NCI-H2171 treated with DMSO at 0.1 percent for 48 hours (cell line): Measurements from ENCODE around the gene CLEC16A.

Source experiments
- DNase-seq: peaks from one replicate; lab custom pipeline; 2025; lab: John Stamatoyannopoulos, UW

The CLEC16A gene

GRCh38 chr16:11038777-11039176, 94.4 kb downstream of the CLEC16A start:
- DNase-seq = no peak

- no peak for DNase-seq
Observed at GRCh38 chr16:11039726-11040125, 95.4 kb downstream of the CLEC16A start.

DNA sequence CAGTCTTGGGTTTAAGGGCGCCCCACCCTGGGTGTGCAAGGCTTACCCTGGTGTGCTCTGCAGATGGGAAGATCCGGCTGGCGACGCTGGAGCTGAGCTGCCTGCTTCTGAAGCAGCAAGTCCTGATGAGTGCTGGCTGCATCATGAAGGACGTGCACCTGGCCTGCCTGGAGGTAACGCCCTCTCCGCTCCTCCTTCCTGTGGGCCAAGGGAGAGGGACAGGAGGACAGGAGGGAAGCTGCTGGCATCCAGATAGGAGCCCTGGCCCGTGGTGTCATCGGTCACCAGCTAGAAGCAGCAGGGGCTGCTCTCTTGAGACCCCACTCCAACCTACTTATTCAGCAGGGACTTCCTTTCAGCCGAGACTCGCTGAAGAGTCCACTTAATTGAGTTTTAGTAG, 97.8 kb downstream of the CLEC16A start:
- no peak for DNase-seq

DNA sequence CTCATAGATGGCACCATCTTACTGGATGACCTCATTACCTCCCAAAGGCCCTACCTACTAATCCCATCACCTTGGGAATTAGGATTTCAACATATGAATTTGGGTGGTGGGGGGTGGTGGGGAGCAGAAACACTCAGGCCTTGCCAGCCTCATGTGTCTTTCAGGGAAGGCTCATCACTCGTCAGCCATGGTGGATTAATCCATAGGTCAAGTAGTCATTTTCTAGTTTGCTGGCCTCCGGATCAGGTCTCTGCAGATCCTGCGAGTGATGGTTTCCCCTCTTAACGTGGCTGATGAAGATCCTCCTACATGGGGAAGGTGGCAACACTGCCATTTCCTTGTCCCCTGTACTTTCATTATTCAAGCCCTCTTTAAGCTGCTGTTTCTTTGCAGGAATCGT, 101.1 kb downstream of the CLEC16A start:
- DNase-seq = no peak

DNA sequence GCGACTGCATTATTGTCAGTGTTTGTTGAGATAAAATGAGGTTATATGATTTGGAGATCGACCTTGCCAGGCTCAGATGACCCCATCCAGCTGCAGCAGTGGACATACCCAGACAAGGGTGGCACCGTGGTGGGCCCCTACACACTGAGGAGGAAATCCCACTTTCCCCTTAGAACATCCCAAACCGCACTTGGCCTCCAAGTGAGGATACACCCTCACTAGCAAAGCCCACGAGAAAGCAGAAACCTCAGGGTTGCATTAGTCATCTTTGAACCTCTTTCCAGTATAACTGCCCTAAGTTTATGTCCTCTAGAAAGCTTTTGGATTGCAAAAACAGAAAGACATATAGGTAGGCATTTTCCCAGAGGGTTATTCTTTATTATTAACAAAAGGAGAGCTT, 101.5 kb downstream of the CLEC16A start:
- DNase-seq = no peak

- DNase-seq = peak; percentile 57
Observed at GRCh38 chr16:11046382-11046931, 102.1 kb downstream of the CLEC16A start.

- peak; percentile 90 for DNase-seq
Observed at GRCh38 chr16:11047057-11047456, 102.7 kb downstream of the CLEC16A start.

- DNase-seq = peak; percentile 74
Observed at GRCh38 chr16:11047939-11048800, 103.8 kb downstream of the CLEC16A start.

GRCh38 chr16:11049396-11050059, 105.2 kb downstream of the CLEC16A start:
- no peak for DNase-seq

DNA sequence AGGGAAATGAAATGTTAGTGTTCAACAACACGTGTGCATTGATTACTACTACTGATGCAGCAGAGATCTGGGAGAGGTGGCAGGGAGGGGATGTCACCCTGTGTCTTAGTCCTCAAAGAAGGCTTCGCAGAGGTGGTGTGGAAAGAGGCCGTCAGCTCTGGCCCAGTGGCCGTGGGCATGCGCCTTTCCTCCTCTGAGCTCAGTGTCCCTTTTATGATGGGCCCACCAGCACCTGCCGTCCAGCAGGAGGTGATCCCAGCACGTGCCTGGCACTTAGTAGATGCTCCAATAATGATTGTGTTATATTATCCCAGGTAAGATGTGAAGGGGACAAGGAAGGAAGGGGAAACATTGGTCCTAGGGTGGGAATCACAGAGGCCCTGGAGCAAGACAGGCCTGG, 106.2 kb downstream of the CLEC16A start:
- DNase-seq = no peak

- peak; percentile 38 for DNase-seq
Observed at GRCh38 chr16:11050944-11051343, 106.6 kb downstream of the CLEC16A start.

DNA sequence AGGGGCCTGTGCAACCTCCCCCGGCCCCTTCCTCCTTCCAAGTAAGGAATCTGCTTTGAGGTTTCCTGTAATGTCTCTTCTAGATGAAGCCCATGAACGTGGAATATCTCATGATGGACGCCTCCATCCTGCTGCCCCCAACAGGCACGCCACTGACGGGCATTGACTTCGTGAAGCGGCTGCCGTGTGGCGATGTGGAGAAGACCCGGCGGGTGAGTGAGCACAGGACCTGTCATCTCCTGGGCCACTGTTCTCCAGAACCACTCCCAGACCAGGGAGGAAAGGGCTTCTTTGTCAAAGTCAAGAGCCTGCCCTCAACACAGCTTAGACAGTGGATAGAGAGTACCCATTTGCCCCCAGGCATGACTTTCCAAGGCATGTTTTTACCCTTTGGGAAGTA, 107.1 kb downstream of the CLEC16A start:
- DNase-seq = no peak

- no peak for DNase-seq
Observed at GRCh38 chr16:11051879-11052808, 107.8 kb downstream of the CLEC16A start.

DNA sequence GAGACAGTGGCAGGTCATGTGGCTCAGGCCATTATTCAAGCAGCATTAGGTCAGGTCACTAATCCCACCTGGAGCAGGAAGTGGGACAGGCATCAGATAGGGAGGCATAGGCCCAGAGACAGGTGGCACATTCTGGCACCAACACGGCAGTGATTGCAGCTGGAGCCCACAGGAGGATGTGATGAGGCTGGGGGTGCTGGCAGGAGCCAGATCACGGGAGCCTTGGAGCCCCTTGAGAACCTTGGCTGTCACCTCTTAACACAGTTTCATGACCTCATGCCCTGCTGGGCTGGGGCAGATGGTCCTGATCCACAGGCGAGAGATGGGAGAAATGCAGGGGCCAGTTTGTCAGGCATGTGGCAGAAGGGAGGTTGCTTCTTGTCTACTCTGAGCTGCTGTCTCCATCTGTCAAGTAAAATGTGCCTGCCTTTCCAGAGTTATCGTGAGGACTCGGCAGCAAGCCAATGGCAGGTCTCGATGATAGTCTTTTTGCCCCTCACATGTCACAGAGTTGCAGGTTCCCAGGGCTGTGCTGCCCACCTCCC, 109.6 kb downstream of the CLEC16A start:
- DNase-seq = peak; percentile 97

- DNase-seq = no peak
Observed at GRCh38 chr16:11056090-11056992, 112.0 kb downstream of the CLEC16A start.

DNA sequence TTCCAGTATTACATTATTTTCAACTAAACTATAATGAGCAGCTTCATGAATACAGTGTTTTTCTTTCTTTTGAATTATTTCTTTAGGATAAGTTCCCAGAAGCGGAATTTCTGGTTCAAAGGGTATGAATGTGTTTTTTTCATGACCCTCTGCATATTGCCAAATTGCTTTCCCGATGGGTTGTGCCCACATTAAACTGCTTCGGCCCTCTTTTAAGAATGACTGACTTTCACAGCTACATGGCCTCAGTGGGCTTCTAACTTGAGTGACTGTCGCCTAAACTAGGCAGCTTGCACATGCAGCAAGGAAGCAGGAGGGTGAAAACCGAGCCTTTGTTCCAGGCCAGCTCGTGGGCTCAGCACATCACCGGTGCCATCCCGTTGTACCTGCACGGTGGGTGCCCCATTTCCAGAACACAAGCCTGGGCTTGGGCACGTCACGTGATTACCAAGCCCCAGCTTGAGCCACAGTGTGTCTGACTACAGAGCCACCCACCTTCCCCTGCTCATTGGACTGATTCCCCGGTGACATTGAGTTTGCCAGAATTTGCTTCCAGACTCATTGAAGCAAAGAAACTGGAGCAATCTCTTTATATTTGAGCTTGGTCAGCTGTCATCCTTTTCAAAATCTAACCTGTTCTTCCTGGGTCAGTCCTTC, 112.8 kb downstream of the CLEC16A start:
- DNase-seq = peak; percentile 83

DNA sequence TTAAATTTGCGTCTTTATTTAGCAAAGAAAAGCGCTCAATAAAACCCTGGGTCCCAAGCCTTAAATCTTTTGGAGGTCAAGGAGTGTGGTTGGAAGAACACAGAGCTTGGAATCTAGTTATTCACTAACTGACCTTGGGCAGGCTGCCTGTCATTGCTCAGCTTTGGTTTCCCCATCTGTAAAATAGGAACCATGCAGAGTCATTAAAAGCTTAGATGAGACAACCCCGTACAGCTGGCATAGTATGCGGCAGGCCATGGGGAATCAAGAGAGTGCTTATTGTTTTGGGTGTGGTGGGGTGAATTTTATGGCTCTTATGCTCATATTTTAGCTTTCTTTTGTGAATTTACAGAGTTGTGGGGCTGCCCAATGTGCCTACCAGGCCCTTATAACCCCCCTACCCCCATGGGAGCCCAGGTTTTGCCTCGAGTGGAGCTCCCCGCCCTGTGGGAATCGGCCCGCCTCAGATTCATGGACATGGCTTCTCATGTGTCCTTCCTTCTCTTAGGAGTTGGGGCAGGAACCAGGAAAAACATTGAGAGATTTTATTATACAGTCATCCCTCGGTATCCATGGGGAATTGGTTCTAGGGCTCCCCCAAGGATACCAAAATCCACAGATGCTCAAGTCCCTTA, 113.5 kb downstream of the CLEC16A start:
- peak; percentile 52 for DNase-seq

- DNase-seq = no peak
Observed at GRCh38 chr16:11058832-11059231, 114.5 kb downstream of the CLEC16A start.

GRCh38 chr16:11059588-11059987, 115.2 kb downstream of the CLEC16A start:
- DNase-seq = no peak

- DNase-seq = no peak
Observed at GRCh38 chr16:11060364-11060763, 116.0 kb downstream of the CLEC16A start.
